Measurements from ENCODE around the gene M1AP. TPM values are rescaled to one million over a fixed set of nuclear protein-coding genes. Genes with fewer than 3 reads are reported as not detected.

Gene M1AP
- polyA plus RNA-seq, 2 of the 4 experiments (the other 2 are of a cell fraction): not detected

- Histone ChIP-seq H3K4me2 (no peak overlapping the region), H3K4me3 (no peak overlapping the region), H3K4me1 (peaks cover 3% of the 10 kb centered on the region), H3K27ac (no peak overlapping the region), H3K9me3 (no peaks in the 10 kb centered on the region)
- TF ChIP-seq TFCP2L1 (CRISPR knock-in tag; IDR thresholded peaks at IDR 0.05) (no peak), HMGXB4 (CRISPR knock-in tag; IDR thresholded peaks at IDR 0.05; ENCODE audit: borderline replicate concordance) (no peak), RAD21 (conservative IDR thresholded peaks at IDR 0.05 in 1 of 2, IDR thresholded peaks at IDR 0.05 in 1 of 2) (no peak), USF2 (IDR thresholded peaks at IDR 0.05) (no peak), TP53 (CRISPR knock-in tag; IDR thresholded peaks at IDR 0.05) (no peak), KDM5A (IDR thresholded peaks at IDR 0.05) (no peak), PHF8 (IDR thresholded peaks at IDR 0.05; ENCODE audit: borderline replicate concordance, low read depth) (no peak), RNF2 (IDR thresholded peaks at IDR 0.05; ENCODE audit: borderline replicate concordance, low read depth) (no peak)
- CTCF ChIA-PET: interaction anchor here (0.6 to 17.2 kb wide), 4 partner anchors 7 to 112 kb away, joined by 3 to 181 read pairs (median 4); no protein-coding TSS in a partner anchor
- POLR2A ChIA-PET: no interaction called here
- WGBS (ENCODE audit: missing lambda C conversion rate): 82% methylated on average over 3 of the region's 3 CpGs
- DNase-seq (ENCODE audit: low read depth in 1 of 2, low spot score in 1 of 2) (no peak), ATAC-seq (no peak), FAIRE-seq (no peak)
These were observed 69.7 kb downstream of the M1AP start for GRCh38 chr2:74578408-74578807.

GRCh38 chr2:74577448-74577847, 70.7 kb downstream of the M1AP start:
- H3K4me2 ChIP-seq: no peak overlapping the region
- no peaks in the 10 kb centered on the region for H3K9me3 ChIP-seq
- TF ChIP-seq EP300 (IDR thresholded peaks at IDR 0.05) (no peak), MYC (IDR thresholded peaks at IDR 0.05; ENCODE audit: borderline replicate concordance, low read length) (no peak), FOSL2 (IDR thresholded peaks at IDR 0.05) (no peak), FOSL2 (CRISPR knock-in tag; IDR thresholded peaks at IDR 0.05) (no peak), BCL3 (IDR thresholded peaks at IDR 0.05) (no peak), RARB (CRISPR knock-in tag; IDR thresholded peaks at IDR 0.05) (no peak), PBX3 (IDR thresholded peaks at IDR 0.05) (no peak), FOSB (CRISPR knock-in tag; IDR thresholded peaks at IDR 0.05) (no peak), SREBF2 (IDR thresholded peaks at IDR 0.05) (no peak), HOXB5 (CRISPR knock-in tag; IDR thresholded peaks at IDR 0.05) (no peak), HEYL (CRISPR knock-in tag; IDR thresholded peaks at IDR 0.05) (no peak), CTCF (IDR thresholded peaks at IDR 0.05) (no peak), EHF (CRISPR knock-in tag; IDR thresholded peaks at IDR 0.05) (no peak), RCOR1 (IDR thresholded peaks at IDR 0.05; ENCODE audit: low read depth, low read length) (no peak)
- no peak overlapping the region for H3K27ac ChIP-seq
- ChIA-PET CTCF (interaction anchor here (1.2 to 17.2 kb wide), 4 partner anchors 8 to 94 kb away, joined by 3 to 181 read pairs (median 6); partner anchors contain the start of genes CCDC142 and TTC31), POLR2A (no interaction called here)
- ATAC-seq (no peak), FAIRE-seq (no peak), DNase-seq (ENCODE audit: low read depth in 1 of 2, low spot score in 1 of 2) (no peak)
- 51% methylated on average over 2 of the region's 2 CpGs for WGBS (ENCODE audit: missing lambda C conversion rate)
- H3K4me3 ChIP-seq: no peak overlapping the region
- no peaks in the 10 kb centered on the region for H3K4me1 ChIP-seq
